A549 (cell line): ENCODE results near the gene NBEAL2. TPM values are rescaled to one million over a fixed set of nuclear protein-coding genes. Genes with fewer than 3 reads are reported as not detected.

Experiments
- ATAC-seq, 2 experiments: fragments of 200-7000 bp in 1 of 2; fragments of >200 bp in 1 of 2; cut with Nextera tagmentation in 1 of 2; cut with Tn5 transposase in 1 of 2; 3 replicates each; pipeline versions ENCODE4 v1.8.0 to v1.9.1; 2018 to 2020; ENCODE audit warnings: mild to moderate bottlenecking in 1 of 2, moderate library complexity in 1 of 2
- CTCF ChIA-PET: fragments of 300-600 bp; sonication (Branson Sonifier 250); formaldehyde crosslinking; extraction: SDS; loops from one replicate; lab custom pipeline; 2021; ENCODE audit warnings: antibody characterized with exemption, inconsistent platforms; lab: Yijun Ruan, JAX
- POLR2A ChIA-PET: fragments of 350-600 bp; formaldehyde crosslinking; extraction: SDS; loops from one replicate; lab custom pipeline; 2021; ENCODE audit warnings: antibody characterized with exemption, inconsistent platforms; lab: Yijun Ruan, JAX
- DNase-seq, 2 experiments: peaks; one replicate each; pipeline versions ENCODE4 v3.0.0 to v3.0.0-alpha.2; 2011 to 2016; ENCODE audit warnings: low read depth in 1 of 2, low spot score in 1 of 2
- FAIRE-seq: peaks from 2 replicates; lab custom pipeline; 2011; peaks lifted over from hg19 to GRCh38; lab: Jason Lieb, UNC
- H3K27ac ChIP-seq, 2 experiments: fragments of >200 bp; sonication (Bioruptor Twin); formaldehyde crosslinking; 3 replicates each; pipeline ENCODE4 v1.5.1; 2016 to 2017
- H3K4me1 ChIP-seq: fragments of >200 bp; sonication (Bioruptor Twin); formaldehyde crosslinking; 3 replicates; pipeline ENCODE4 v1.6.1; 2016
- H3K4me2 ChIP-seq: fragments of >200 bp; sonication (Bioruptor Twin); formaldehyde crosslinking; 3 replicates; pipeline ENCODE4 v1.6.1; 2016
- H3K4me3 ChIP-seq: fragments of >200 bp; sonication (Bioruptor Twin); formaldehyde crosslinking; 3 replicates; pipeline ENCODE4 v1.5.1; 2016
- H3K9me3 ChIP-seq: fragments of >200 bp; sonication (Bioruptor Twin); formaldehyde crosslinking; 3 replicates; pipeline ENCODE4 v1.6.1; 2016
- POLR2AphosphoS2 ChIP-seq: conservative IDR thresholded peaks from 2 replicates; pipeline ENCODE4 v1.6.1; 2012; ENCODE audit warnings: low read length, improper control_type of control experiment, inconsistent platforms
- RAD21 ChIP-seq, 2 experiments: fragments of >200 bp in 1 of 2; sonication (Bioruptor Twin) in 1 of 2; formaldehyde crosslinking in 1 of 2; IDR thresholded peaks in 1 of 2; conservative IDR thresholded peaks in 1 of 2; 2 replicates in 1 of 2; 3 replicates in 1 of 2; pipeline ENCODE4 v1.6.1; 2012 to 2018; ENCODE audit warnings: inconsistent platforms in 1 of 2
- RNF2 ChIP-seq: fragments of 200-600 bp; sonication (generic); IDR thresholded peaks from 2 replicates; pipeline ENCODE4 v1.6.1; 2016; ENCODE audit warnings: low read depth, mild to moderate bottlenecking, antibody characterized with exemption, moderate library complexity, borderline replicate concordance
- TP53 ChIP-seq: fragments of 250-450 bp; sonication (Bioruptor Pico); IDR thresholded peaks from 2 replicates; pipeline ENCODE4 v1.5.0; 2021; ENCODE audit warnings: mild to moderate bottlenecking, moderate library complexity
- WGBS: methylation state at CpG from one replicate; pipeline ENCODE4 v1.1.6; 2017; ENCODE audit errors: missing lambda C conversion rate; 5-methylcytosine and 5-hydroxymethylcytosine counted together
- polyA plus RNA-seq, 4 experiments: library from polyadenylated mRNA; depleted of rRNA in 3 of 4; stranded (reverse); fragments of >200 nt; fragmentation: RNase III in 1 of 4; extraction: RNeasy Plus Mini Kit Qiagen cat#74134 plus additional on column Dnase treatment in 1 of 4; gene quantifications; 2 replicates in 3 of 4; 3 replicates in 1 of 4; pipeline ENCODE4 v1.2.3, GENCODE V29; 2011 to 2017
- TF ChIP-seq, protein P1 (sequence below): fragments of 250-450 bp; sonication (Bioruptor Pico); IDR thresholded peaks from 2 replicates; pipeline ENCODE4 v1.5.0; 2020; ENCODE audit warnings: low read depth, mild to moderate bottlenecking, moderate library complexity
- TF ChIP-seq, protein P2 (sequence below): fragments of 200-600 bp; sonication (generic); IDR thresholded peaks from 2 replicates; pipeline ENCODE4 v1.6.1; 2016; ENCODE audit warnings: antibody characterized with exemption, mild to moderate bottlenecking, moderate library complexity
- TF ChIP-seq, protein P3 (sequence below): fragments of >200 bp; sonication (Bioruptor Twin); formaldehyde crosslinking; IDR thresholded peaks from 3 replicates; pipeline ENCODE4 v1.5.1; 2016

NBEAL2 gene
- polyA plus RNA-seq, 2 of the 4 experiments (the other 2 are of a cell fraction), result 9.6 to 47.3 TPM

DNA sequence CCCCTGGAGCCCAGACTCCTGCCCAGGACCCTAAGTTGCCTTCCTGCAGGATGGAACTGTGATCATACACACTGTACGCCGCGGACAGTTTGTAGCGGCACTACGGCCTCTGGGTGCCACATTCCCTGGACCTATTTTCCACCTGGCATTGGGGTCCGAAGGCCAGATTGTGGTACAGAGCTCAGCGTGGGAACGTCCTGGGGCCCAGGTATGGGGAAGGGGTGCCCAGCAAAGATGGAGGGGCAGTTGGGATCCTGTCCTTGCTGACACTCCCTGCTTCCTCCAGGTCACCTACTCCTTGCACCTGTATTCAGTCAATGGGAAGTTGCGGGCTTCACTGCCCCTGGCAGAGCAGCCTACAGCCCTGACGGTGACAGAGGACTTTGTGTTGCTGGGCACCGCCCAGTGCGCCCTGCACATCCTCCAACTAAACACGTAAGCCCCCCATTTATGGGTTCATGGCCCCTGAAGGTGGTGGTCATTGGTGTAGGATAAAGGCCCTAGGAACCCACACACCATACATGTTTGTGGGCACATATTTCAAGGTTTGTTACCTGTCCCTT, 28.8 kb downstream of the NBEAL2 start:
- H3K4me1 ChIP-seq, result no peaks in the 10 kb centered on the region
- H3K4me3 ChIP-seq, result no peak overlapping the region
- FAIRE-seq, result no peak
- WGBS, result 94% methylated on average over 13 of the region's 13 CpGs
- TF ChIP-seq, protein P1, sequence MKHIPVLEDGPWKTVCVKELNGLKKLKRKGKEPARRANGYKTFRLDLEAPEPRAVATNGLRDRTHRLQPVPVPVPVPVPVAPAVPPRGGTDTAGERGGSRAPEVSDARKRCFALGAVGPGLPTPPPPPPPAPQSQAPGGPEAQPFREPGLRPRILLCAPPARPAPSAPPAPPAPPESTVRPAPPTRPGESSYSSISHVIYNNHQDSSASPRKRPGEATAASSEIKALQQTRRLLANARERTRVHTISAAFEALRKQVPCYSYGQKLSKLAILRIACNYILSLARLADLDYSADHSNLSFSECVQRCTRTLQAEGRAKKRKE (CRISPR knock-in tag), result no peak
- TF ChIP-seq, all 56 proteins: peak for 0
- ChIA-PET CTCF (interaction anchor here (1.2 to 2.6 kb wide), 2 partner anchors 9 to 10 kb away, joined by 3 to 8 read pairs; no protein-coding TSS in a partner anchor), POLR2A (no interaction called here)
- Histone ChIP-seq H3K27ac (no peak overlapping the region), H3K9me3 (no peaks in the 10 kb centered on the region), H3K4me2 (no peak overlapping the region)
- no peak for DNase-seq
- ATAC-seq, result no peak

DNA sequence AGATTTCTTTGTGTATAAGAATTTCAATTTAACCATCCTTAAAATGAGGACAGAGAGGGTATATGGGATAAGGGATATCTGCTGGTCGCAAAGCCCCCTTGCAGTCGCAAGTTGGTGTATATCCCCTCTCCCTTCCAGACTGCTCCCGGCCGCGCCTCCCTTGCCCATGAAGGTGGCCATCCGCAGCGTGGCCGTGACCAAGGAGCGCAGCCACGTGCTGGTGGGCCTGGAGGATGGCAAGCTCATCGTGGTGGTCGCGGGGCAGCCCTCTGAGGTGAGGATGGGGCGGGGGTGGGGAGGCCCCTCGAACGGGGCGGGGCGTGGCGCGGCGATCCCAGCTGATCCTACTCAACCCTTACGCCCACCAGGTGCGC, 29.4 kb downstream of the NBEAL2 start:
- Histone ChIP-seq H3K4me1 (no peaks in the 10 kb centered on the region), H3K9me3 (no peaks in the 10 kb centered on the region), H3K4me2 (no peak overlapping the region), H3K27ac (no peak overlapping the region), H3K4me3 (no peak overlapping the region)
- DNase-seq (no peak), FAIRE-seq (no peak), ATAC-seq (no peak)
- ChIA-PET POLR2A (no interaction called here), CTCF (interaction anchor here (2.6 kb wide), 1 partner anchor 10 kb away, joined by 8 read pairs; no protein-coding TSS in a partner anchor)
- 89% methylated on average over 7 of the region's 23 CpGs for WGBS
- TF ChIP-seq RAD21 (conservative IDR thresholded peaks at IDR 0.05 in 1 of 2, IDR thresholded peaks at IDR 0.05 in 1 of 2) (no peak), RNF2 (no peak), TP53 (no peak), POLR2AphosphoS2 (no peak)

DNA sequence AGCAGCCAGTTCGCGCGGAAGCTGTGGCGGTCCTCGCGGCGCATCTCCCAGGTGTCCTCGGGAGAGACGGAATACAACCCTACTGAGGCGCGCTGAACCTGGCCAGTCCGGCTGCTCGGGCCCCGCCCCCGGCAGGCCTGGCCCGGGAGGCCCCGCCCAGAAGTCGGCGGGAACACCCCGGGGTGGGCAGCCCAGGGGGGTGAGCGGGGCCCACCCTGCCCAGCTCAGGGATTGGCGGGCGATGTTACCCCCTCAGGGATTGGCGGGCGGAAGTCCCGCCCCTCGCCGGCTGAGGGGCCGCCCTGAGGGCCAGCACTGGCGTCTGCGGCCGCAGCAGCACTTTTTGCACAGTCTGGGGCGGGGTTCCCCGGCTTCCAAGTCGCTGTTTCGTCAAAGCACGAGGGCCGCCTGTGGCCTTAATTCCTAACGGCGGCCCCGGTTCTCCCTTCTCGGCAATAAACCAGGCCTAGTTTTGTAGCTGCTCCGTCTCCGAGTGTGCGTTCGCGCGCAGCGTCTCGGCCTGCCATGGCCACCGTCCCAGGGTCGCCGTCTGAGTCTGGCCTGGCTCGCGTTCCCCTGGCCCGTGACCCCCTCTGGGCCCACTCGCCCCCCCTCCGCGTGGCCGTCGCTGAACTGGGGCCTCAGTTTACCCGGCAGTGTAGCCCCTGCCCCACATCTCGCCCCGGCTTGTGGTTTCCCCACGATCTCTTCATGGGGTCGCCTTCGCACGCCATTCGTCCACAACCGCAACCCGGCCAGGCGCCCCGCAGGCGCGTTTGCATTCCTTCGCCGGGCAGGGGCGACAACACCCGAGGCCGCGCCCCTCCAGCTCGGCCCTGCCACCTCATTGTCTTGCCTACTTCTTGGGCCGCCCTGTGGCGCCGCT, 30.0 kb downstream of the NBEAL2 start:
- Histone ChIP-seq H3K9me3 (no peaks in the 10 kb centered on the region), H3K4me3 (no peak overlapping the region), H3K4me2 (no peak overlapping the region), H3K27ac (no peak overlapping the region), H3K4me1 (no peaks in the 10 kb centered on the region)
- TF ChIP-seq, protein P2, sequence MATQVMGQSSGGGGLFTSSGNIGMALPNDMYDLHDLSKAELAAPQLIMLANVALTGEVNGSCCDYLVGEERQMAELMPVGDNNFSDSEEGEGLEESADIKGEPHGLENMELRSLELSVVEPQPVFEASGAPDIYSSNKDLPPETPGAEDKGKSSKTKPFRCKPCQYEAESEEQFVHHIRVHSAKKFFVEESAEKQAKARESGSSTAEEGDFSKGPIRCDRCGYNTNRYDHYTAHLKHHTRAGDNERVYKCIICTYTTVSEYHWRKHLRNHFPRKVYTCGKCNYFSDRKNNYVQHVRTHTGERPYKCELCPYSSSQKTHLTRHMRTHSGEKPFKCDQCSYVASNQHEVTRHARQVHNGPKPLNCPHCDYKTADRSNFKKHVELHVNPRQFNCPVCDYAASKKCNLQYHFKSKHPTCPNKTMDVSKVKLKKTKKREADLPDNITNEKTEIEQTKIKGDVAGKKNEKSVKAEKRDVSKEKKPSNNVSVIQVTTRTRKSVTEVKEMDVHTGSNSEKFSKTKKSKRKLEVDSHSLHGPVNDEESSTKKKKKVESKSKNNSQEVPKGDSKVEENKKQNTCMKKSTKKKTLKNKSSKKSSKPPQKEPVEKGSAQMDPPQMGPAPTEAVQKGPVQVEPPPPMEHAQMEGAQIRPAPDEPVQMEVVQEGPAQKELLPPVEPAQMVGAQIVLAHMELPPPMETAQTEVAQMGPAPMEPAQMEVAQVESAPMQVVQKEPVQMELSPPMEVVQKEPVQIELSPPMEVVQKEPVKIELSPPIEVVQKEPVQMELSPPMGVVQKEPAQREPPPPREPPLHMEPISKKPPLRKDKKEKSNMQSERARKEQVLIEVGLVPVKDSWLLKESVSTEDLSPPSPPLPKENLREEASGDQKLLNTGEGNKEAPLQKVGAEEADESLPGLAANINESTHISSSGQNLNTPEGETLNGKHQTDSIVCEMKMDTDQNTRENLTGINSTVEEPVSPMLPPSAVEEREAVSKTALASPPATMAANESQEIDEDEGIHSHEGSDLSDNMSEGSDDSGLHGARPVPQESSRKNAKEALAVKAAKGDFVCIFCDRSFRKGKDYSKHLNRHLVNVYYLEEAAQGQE, result no peak
- TF ChIP-seq, protein P3, sequence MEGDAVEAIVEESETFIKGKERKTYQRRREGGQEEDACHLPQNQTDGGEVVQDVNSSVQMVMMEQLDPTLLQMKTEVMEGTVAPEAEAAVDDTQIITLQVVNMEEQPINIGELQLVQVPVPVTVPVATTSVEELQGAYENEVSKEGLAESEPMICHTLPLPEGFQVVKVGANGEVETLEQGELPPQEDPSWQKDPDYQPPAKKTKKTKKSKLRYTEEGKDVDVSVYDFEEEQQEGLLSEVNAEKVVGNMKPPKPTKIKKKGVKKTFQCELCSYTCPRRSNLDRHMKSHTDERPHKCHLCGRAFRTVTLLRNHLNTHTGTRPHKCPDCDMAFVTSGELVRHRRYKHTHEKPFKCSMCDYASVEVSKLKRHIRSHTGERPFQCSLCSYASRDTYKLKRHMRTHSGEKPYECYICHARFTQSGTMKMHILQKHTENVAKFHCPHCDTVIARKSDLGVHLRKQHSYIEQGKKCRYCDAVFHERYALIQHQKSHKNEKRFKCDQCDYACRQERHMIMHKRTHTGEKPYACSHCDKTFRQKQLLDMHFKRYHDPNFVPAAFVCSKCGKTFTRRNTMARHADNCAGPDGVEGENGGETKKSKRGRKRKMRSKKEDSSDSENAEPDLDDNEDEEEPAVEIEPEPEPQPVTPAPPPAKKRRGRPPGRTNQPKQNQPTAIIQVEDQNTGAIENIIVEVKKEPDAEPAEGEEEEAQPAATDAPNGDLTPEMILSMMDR, result no peak
- FAIRE-seq (no peak), DNase-seq (no peak), ATAC-seq (no peak)
- WGBS, result 94% methylated on average over 53 of the region's 85 CpGs
- CTCF ChIA-PET, result interaction anchor here (0.6 kb wide), 1 partner anchor 115 kb away, joined by 3 read pairs; no protein-coding TSS in a partner anchor
- POLR2A ChIA-PET, result no interaction called here
